HAP-1 (cell line): ENCODE data around the gene HECA.
"Not testable (repeated sequence)": the region's sequence is repeated elsewhere in the genome, so short reads cannot be mapped to it uniquely, and the experiment has no call there.

Source experiments
- DNase-seq, 2 experiments: peaks; one replicate each; pipeline ENCODE4 v3.0.0-alpha.2; 2016 to 2020; ENCODE audit warnings: low spot score in 2 of 2
- H3K27me3 ChIP-seq: fragments of 250-450 bp; sonication (Bioruptor Pico); 2 replicates; pipeline ENCODE4 v1.5.1; 2020; ENCODE audit warnings: low read depth, mild to moderate bottlenecking, moderate library complexity
- H3K36me3 ChIP-seq: fragments of 250-450 bp; sonication (Bioruptor Pico); replicated peaks from 2 replicates; pipeline ENCODE4 v1.5.1; 2020; ENCODE audit warnings: mild to moderate bottlenecking
- H3K4me1 ChIP-seq: fragments of 250-450 bp; sonication (Bioruptor Pico); 2 replicates; pipeline ENCODE4 v1.5.1; 2020; ENCODE audit warnings: mild to moderate bottlenecking
- H3K4me3 ChIP-seq: fragments of 250-450 bp; sonication (Bioruptor Pico); 2 replicates; pipeline ENCODE4 v1.5.1; 2020; ENCODE audit warnings: mild to moderate bottlenecking, moderate library complexity
- H3K9me3 ChIP-seq: fragments of 250-450 bp; sonication (Bioruptor Pico); 2 replicates; pipeline ENCODE4 v1.5.1; 2020; ENCODE audit warnings: mild to moderate bottlenecking, moderate library complexity
- in situ Hi-C: fragments of 300-500 bp; cut with MboI; formaldehyde crosslinking; loops from 3 replicates; pipeline ENCODE4 v1.14.3; 2020; ENCODE audit warnings: low sequenced_read_pairs, inconsistent platforms, mixed read lengths

The HECA gene

DNA sequence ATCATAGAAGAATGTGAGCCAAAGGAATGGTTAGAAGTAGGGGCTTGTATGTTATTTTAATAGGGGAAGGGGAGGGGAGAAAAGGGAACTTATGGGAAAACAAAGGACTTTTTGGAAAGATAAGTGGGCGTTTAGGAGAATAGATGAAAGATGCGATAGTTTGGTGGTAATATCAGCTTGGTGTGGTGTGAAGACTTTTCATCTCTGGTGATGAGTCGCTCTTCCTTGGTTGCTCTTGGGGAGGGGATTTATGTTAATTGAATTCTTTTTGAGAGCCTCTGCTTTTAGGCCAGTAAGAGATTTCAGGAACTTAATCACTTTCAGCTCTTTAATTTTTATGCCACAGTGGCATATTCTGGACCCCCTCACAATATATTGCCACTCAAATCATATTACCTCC, 10.8 kb downstream of the HECA start:
- Histone ChIP-seq H3K36me3 (no peaks in the 10 kb centered on the region), H3K27me3 (no peaks in the 10 kb centered on the region), H3K4me3 (no peak overlapping the region), H3K4me1 (peaks cover 2% of the 10 kb centered on the region), H3K9me3 (no peaks in the 10 kb centered on the region)
- in situ Hi-C loops, result no loop called here
- no peak for DNase-seq

- no peaks in the 10 kb centered on the region for H3K27me3 ChIP-seq
- no peaks in the 10 kb centered on the region for H3K9me3 ChIP-seq
These were observed 11.4 kb downstream of the HECA start for GRCh38 chr6:139146317-139146726.

GRCh38 chr6:139147628-139148027, 12.7 kb downstream of the HECA start:
- in situ Hi-C loops, result no loop called here

More at GRCh38 chr6:139146317-139146726, 11.4 kb downstream of the HECA start:
- no peak overlapping the region for H3K4me3 ChIP-seq
- peaks cover 7% of the 10 kb centered on the region for H3K4me1 ChIP-seq
- H3K36me3 ChIP-seq, result no peaks in the 10 kb centered on the region
- in situ Hi-C loops, result no loop called here
- DNase-seq, result no peak

GRCh38 chr6:139148557-139149235, 13.8 kb downstream of the HECA start:
- Histone ChIP-seq H3K27me3 (no peaks in the 10 kb centered on the region), H3K9me3 (no peaks in the 10 kb centered on the region), H3K36me3 (no peaks in the 10 kb centered on the region), H3K4me1 (peaks cover 19% of the 10 kb centered on the region), H3K4me3 (no peak overlapping the region)
- in situ Hi-C loops, result no loop called here
- DNase-seq, result no peak

More at GRCh38 chr6:139147628-139148027, 12.7 kb downstream of the HECA start:
- Histone ChIP-seq H3K4me3 (no peak overlapping the region), H3K9me3 (no peaks in the 10 kb centered on the region), H3K27me3 (no peaks in the 10 kb centered on the region), H3K4me1 (peaks cover 19% of the 10 kb centered on the region), H3K36me3 (no peaks in the 10 kb centered on the region)
- DNase-seq, result no peak

DNA sequence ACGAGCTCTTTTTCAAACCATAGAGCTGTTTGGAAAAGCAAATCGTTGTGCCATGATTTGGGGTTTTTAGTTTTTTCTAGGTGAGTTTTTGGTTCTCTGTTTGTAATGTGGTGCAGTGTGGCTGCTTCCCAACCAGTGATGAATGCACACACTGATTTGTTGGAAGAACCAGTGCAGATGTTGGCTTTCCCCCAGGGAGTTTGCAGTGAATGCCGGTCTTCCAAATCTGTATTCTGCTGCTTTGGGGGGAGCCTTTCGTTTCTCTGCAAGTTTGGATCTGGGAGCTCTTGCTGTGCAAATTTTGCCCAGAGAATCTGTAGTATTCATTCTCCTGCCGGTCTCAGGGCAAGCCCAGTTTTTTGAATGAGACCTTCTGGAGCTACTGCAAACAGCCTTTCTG, 14.5 kb downstream of the HECA start:
- Histone ChIP-seq H3K36me3 (no peaks in the 10 kb centered on the region), H3K4me1 (peaks cover 23% of the 10 kb centered on the region), H3K4me3 (no peak overlapping the region), H3K27me3 (no peaks in the 10 kb centered on the region), H3K9me3 (no peaks in the 10 kb centered on the region)
- no peak for DNase-seq
- in situ Hi-C loops, result no loop called here

- peak; percentile 76 to 77 for DNase-seq
- Histone ChIP-seq H3K36me3 (no peaks in the 10 kb centered on the region), H3K27me3 (no peaks in the 10 kb centered on the region), H3K4me1 (peaks cover 23% of the 10 kb centered on the region), H3K4me3 (no peak overlapping the region), H3K9me3 (no peaks in the 10 kb centered on the region)
- in situ Hi-C loops, result no loop called here
These were observed 16.0 kb downstream of the HECA start for GRCh38 chr6:139150920-139151319.

DNA sequence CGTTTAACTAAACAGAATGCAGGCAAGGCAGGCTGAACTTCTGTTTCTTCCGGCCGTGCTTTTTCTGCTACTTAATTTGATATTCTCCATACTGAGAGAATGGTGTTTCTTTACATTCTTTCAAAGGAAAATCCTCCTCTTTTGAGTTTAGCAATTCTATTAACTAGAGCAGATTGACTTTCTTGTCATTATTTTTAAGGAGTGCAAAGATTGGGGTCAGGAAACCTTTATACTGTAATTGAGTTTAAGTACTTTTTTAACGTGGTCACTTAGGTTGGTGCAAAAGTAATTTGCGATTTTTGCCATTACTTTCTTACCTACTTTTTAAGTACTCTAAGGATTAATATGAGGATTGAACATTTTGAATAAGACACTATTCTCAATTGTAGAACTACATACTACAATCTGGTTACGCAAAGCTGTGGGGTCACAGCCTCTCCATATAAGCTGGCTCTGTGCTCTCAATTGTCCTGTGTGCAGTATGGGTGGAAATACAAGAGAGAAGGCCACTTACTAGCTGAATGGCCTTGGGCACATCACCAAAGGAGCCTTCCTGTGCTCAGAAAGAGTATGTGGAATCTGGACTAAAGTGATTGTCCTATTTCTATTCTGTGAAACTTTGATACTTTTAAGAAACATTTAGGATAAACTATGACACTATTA, 16.7 kb downstream of the HECA start:
- Histone ChIP-seq H3K36me3 (no peaks in the 10 kb centered on the region), H3K27me3 (no peaks in the 10 kb centered on the region), H3K4me3 (no peak overlapping the region), H3K9me3 (no peaks in the 10 kb centered on the region), H3K4me1 (peaks cover 23% of the 10 kb centered on the region)
- in situ Hi-C loops, result no loop called here
- DNase-seq, result no peak

DNA sequence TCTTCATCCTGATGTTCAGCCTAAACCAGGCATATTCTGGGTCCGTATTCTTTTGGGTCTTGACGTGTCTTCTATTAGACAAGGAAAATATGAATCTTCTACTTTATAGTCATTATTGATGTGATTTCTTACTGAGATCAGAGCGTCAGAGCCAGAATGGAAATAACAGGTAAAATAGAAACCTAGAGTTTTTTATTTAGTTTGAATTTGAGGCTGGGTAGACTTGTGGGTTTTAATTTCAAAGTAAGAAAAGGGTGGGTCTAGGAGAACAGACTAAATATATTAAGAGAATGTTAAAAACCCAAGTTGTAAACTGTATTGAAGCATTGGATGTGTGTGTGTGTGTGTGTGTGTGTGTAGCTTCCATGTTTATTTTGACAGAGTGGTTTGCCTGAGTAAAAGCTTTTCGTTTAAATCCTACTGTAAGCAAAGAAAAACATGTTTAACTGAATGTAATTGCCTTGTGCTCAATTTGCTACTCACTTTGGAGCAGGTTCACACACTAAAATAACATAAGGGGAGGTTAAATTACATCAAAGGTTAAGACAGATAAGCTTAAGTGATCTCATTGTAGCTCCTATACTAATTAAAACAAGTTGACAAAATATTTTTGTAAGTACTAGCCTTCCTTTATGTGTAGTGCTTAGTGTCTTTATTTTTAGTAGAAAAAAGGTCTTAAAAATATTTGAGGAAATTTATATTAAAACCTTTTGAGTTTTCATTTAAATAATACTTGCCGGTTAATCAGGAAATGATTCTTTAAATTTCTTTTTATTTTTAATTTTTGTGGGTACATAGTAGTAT, 17.4 kb downstream of the HECA start:
- Histone ChIP-seq H3K4me3 (no peak overlapping the region), H3K4me1 (peaks cover 23% of the 10 kb centered on the region), H3K9me3 (no peaks in the 10 kb centered on the region), H3K27me3 (no peaks in the 10 kb centered on the region), H3K36me3 (no peaks in the 10 kb centered on the region)
- in situ Hi-C loops, result no loop called here
- DNase-seq, result no peak

GRCh38 chr6:139152892-139153271, 18.0 kb downstream of the HECA start:
- no peak for DNase-seq
- Histone ChIP-seq H3K27me3 (no peaks in the 10 kb centered on the region), H3K4me1 (peaks cover 23% of the 10 kb centered on the region), H3K9me3 (no peaks in the 10 kb centered on the region), H3K4me3 (no peak overlapping the region), H3K36me3 (no peaks in the 10 kb centered on the region)
- in situ Hi-C loops, result no loop called here

GRCh38 chr6:139153855-139154254, 19.0 kb downstream of the HECA start:
- in situ Hi-C loops, result no loop called here
- Histone ChIP-seq H3K36me3 (no peaks in the 10 kb centered on the region), H3K9me3 (no peaks in the 10 kb centered on the region), H3K4me1 (peaks cover 23% of the 10 kb centered on the region), H3K4me3 (no peak overlapping the region), H3K27me3 (no peaks in the 10 kb centered on the region)
- DNase-seq, result no peak

- Histone ChIP-seq H3K4me3 (no peak overlapping the region), H3K9me3 (no peaks in the 10 kb centered on the region), H3K36me3 (no peaks in the 10 kb centered on the region), H3K27me3 (no peaks in the 10 kb centered on the region), H3K4me1 (peaks cover 23% of the 10 kb centered on the region)
- DNase-seq, result no peak
- in situ Hi-C loops, result no loop called here
These were observed 20.1 kb downstream of the HECA start for GRCh38 chr6:139154881-139155547.

DNA sequence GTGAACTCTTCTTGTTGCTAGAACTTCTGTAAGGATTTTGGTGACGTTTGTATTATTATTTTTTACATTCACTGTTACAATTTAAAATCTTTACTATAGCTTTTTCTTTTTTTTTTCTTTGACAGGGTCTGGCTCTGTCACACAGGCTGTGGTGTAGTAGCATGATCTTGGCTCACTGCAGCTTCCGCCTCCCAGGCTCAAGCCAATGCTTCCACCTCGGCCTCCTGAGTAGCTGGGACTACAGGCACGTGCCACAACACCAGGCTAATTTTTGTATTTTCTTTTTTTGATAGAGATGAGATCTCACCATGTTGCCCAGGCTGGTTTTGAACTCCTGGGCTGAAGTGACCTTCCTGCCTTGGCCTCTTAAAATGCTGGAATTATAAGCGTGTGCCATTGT, 21.2 kb downstream of the HECA start:
- no peaks in the 10 kb centered on the region for H3K27me3 ChIP-seq
- H3K9me3 ChIP-seq, result no peaks in the 10 kb centered on the region
- in situ Hi-C loops, result no loop called here
- peaks cover 19% of the 10 kb centered on the region for H3K4me1 ChIP-seq
- H3K36me3 ChIP-seq, result no peaks in the 10 kb centered on the region
- H3K4me3 ChIP-seq, result no peak overlapping the region
- DNase-seq, result no peak

DNA sequence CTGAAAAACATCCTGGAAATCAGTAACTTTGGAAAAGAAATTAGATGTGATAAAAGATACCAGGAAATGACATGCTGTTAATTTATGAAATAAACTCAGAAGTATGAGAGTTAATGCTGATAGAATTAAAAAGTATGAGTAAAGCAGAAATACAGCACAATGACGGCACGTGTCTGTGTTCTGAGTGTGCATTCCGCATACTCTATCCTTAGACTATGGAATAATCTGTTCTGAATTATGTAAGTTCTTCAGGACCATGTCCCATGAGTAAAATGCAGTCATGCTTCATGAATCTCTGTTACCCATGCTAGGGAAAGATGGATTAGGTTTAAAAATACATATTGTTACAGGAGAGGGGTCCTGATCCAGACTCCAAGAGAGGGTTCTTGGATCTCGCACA, 21.7 kb downstream of the HECA start:
- no peak for DNase-seq
- in situ Hi-C loops, result no loop called here
- H3K9me3 ChIP-seq, result no peaks in the 10 kb centered on the region
- peaks cover 14% of the 10 kb centered on the region for H3K4me1 ChIP-seq
- H3K36me3 ChIP-seq, result no peaks in the 10 kb centered on the region
- no peaks in the 10 kb centered on the region for H3K27me3 ChIP-seq
- H3K4me3 ChIP-seq, result no peak overlapping the region

DNA sequence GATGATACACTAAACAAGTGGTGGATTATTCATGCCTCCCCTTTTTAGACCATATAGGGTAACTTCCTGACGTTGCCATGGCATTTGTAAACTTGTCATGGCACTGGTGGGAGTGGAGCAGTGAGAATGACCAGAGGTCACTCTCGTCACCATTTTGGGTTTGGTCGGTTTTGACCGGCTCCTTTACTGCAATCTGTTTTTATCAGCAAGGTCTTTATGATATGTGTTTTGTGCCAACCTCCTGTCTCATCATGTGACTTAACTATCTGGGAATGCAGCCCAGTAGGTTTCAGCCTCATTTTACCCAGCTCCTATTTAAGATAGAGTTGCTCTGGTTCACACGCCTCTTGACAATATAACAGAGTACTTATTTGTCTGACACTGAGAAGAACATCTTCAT, 22.2 kb downstream of the HECA start:
- H3K36me3 ChIP-seq, H3K4me3 ChIP-seq, H3K9me3 ChIP-seq, H3K4me1 ChIP-seq, DNase-seq, in situ Hi-C loops, H3K27me3 ChIP-seq: not testable (repeated sequence)
